Stimulated activated CD8-positive, alpha-beta memory T cell treated with anti-CD3 and anti-CD28 coated beads, Interleukin-15, amount 100 ng/mL, for 48 hours (primary cell): ENCODE results near the gene RBP5.

ENCODE experiments used
- DNase-seq, 2 donors: peaks; one replicate each; pipeline ENCODE4 v3.0.0-alpha.2; 2020; ENCODE audit warnings: low read depth in 2 of 2

RBP5 gene

DNA sequence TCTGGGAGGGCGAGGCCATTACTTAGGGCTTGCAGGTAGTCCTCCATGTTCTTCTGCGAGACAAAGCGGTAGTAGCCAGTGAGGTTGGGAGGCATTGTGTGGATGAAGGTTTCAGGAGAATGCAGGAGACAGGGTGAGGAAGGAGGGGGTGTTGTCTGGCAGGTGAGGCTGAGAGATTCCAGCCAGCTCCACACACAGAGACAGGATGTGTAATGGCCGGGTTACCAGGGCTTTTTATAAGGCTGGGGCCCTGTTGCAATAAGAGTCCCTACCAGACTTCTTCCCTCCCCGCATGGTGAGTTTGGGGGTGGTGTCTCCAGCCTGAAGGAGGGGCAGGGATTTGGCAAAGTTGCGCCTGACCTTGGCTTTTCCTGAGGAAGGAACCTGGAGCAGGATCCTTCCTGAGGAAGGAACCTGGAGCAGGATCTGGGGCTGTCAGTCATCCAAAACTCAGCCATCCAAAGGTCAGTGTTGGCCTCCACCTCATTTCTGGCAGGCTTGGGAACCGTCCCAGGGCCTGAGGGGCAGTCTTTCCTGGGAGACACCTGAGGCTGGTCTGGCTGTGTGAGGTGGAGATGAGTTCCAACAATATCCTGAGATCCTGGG lies at the start of gene RBP5:
Gene RBP5 (minus strand): TSS at position 209 of the 606 bp plus-strand sequence. CDS start 114 bp downstream, at position 95.
- no peak for DNase-seq

DNA sequence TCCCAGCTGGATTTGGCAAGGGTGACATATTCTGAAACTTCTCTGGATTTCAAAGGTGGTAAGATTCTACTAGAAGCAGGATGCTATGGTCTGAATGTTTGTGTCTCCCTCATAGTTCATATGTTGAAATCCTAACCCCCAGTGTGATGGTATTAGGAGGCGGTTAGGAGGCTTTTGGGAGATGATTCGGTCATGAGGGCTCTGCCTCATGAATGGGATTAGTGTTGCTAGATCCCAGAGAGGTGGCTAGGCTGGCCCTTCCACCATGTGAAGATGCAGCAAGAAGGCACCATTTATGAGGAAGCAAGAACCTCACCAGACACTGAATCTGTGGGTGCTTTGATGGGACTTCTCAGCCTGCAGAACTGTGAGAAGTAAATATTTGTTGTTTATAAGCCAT lies 49.8 kb upstream of the RBP5 start:
- DNase-seq, result no peak

DNA sequence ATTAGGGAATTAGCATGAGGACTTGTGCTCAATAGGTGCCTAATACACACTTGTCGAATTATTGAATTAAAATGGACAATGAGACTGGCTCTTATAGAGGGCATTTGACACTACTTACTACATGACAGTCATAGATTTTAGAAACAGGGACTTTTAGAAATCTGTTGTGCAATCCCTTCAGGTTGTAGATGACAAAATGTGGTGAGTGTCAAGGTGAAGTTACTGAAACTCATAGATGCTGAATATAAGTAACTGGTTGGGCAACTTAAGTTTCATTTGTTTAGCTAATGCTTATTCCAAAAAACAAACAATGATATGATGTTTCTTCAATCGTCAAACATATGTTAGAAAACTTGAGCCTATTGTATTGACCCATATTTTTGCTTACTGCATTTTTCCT lies 47.9 kb upstream of the RBP5 start:
- DNase-seq, result no peak

GRCh38 chr12:7175493-7175892 lies 46.8 kb upstream of the RBP5 start:
- DNase-seq, result no peak

DNA sequence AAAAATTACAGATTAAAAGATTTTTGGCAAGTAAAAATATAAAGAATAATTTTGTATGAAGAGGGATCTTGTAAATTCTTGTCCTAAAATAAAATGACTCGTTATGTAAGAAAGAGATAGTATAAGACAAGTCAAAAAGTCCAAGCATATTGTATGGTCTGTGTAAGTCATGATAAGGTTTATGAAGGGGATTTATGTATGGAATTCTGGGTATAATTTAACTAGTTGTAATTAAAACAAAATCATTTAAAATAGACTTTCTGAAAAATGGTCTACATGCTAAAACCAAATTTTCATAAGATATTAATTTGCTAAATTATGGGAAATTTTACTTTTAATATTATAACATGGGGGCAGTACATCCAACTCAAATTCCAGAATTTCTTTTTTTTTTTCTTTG lies 43.2 kb upstream of the RBP5 start:
- DNase-seq, result no peak

- DNase-seq, result no peak
Measured at GRCh38 chr12:7169951-7170350, 41.3 kb upstream of the RBP5 start.

- peak in 1 of 2 donors; percentile 28 for DNase-seq
Measured at GRCh38 chr12:7162691-7163114, 34.0 kb upstream of the RBP5 start.

DNA sequence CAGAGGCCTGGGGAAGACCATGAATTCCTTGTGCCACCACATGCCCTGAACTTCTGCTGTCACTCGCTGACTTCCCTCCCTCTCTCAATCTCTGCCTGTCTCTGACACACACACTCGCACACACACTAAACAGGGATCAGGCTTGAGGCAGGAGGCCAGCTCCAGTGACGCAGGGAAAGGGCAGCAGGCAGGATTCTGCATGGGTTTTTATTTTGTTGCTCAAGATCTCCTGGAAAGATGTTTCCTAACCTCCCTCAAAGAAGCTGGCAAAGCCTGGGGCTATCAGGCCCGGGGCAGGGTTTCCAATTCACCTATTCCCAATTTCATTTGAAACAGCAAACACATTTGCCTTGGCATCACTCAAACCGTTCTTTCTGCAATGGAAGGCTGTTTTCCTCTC lies 33.1 kb upstream of the RBP5 start:
- DNase-seq, result no peak

DNA sequence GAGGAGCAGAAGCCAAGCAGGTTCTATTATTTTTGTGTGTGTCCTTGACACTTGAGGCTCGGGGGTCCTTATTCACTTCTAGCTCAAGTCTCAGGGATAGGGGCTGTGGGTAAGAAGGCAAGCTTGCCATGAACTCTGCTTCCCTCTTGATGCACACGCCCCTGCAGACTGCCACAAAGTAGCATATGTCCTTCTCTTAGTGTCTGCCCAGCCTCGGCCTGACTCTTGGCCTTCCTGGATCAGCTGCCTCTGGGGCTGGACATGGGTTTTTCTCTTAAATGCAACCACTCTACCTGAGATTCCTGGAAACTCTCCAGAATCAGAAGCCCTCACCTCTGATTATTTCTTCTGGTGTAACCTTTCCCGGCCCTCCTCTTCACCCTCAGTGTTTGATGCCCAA lies 32.6 kb upstream of the RBP5 start:
- DNase-seq, result no peak

DNA sequence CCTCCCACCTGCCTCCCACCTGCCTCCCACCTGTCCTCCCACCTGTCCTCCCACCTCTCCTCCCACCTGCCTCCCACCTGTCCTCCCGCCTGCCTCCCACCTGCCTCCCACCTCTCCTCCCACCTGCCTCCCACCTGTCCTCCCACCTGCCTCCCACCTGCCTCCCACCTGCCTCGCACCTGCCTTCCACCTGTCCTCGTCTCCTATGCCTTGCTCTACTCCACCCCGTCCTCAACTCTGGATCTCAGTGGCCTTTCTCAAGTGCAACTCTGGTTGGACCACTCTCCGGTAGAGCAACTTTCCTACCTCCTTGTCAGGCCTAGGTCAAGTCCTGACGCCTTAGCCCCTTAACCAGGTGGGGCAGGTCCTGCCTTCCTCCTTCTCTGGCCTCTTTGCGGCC lies 31.5 kb upstream of the RBP5 start:
- no peak for DNase-seq

DNA sequence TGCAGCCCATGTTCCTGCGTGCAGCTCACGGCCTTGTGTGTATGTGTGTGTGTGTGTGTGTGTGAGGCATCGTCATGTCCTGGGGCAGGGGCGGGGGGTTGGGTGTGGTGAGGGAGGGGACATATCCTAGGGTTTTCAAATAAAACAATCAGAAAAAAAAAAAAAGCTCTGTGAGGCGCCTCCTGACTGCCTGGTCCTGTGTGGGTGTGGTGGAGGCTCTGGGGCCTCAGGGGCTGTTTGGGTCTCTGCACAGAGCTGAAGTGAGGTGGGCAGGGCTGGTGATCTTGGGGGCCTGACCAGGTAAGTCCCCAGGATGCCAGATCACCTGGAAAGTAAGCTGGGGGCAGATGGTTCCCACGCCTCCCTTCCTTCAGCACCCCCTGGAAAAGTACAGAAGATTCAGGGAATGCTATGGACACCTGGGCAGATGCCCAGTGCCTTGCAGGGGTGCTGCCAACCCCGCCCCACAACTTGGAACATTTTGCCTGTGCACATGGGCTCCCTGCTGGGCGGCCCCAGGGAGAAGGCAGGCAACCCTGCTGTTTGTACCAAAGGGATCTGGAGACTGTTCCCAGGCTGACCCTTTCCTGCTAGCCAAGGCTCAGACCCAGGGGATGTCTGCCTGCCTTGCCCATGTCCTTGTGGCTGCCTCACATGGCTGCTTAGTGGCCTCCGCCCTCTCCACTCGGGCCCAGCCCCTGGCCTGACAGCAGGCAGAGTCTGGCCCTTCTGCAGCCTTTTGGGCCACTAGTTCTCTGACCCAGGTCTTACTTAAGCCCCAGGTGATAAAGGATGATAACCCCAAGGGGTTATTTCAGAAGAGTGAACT lies 30.3 kb upstream of the RBP5 start:
- DNase-seq, result no peak

- DNase-seq, result no peak
Measured at GRCh38 chr12:7157391-7157790, 28.7 kb upstream of the RBP5 start.

DNA sequence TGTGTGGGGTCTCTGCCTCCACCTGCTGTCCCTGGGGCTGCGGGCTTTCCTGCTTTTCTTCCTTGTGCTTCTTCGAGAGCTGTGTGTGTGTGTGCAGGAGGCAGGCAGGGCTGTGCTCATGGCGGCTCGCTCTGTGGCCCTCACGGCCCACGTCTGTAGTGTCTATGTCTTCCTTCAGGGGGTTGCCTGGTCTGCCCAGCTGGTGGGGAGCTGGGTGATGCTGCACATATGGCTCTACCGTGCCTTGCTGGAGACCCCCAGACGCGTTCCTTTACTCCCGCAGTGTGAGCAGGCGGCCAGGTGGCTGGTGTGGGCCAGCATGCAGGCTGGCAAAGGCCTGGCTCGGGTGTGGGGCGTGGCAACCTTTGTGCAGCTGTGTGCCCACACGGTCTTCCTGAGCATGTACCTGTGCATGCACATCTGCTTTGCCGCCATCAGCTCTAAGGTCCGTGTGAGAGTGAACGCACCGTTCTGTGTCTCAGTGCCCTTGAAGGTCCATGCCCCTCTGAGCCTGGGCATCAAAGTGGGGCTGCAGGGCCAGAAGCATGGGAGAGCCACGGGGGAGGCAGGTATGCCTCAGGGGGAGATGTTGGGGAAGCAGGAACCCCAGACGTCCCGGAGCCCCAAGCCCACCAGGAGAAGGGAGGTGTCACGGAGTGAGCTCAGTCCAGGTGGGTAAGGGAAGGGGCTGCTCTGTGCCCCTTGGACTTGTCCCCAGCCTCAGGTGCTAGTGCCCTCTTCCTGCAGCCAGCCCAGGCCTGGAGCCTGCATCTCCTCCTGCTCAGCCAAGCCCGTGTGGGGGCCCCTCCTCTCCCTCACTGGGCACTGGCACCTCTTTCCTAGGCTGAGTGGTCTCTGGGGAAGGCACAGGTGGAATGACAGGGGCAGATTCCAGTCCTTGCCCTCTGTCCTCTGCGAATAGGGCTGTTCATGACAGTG lies 27.8 kb upstream of the RBP5 start:
- no peak for DNase-seq

- DNase-seq, result no peak
Measured at GRCh38 chr12:7155471-7156034, 26.9 kb upstream of the RBP5 start.

DNA sequence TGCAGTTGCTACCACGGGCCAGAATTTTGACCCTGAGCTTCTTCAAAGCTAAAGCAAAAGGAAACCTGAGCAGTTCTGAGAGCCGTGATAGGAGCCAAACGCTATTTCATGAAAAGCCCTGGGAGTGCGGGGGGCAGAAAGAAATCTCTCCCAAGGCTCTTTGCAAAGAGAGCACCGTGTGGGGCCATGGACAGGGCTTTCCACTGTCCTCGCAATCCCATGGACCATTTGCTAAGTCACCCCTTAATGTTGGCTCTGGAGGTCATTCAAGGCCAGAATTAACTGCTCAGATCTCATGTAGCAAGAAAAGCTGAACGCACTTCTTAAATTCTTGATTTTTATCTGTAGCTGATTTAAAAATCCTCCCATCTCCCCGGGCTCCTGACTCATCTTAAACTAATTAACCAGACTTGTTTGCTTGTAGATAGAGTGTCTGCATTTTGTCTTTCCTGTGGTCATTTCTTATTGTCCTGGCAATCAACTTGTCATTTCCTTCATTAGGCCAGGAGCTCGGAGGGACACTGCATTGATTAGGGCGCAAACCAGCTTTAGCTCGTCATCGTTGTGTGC lies 26.3 kb upstream of the RBP5 start:
- no peak for DNase-seq

GRCh38 chr12:7154042-7154441 lies 25.4 kb upstream of the RBP5 start:
- no peak for DNase-seq

- DNase-seq, result no peak
Measured at GRCh38 chr12:7152818-7153217, 24.1 kb upstream of the RBP5 start.

- DNase-seq, result no peak
Measured at GRCh38 chr12:7151532-7151931, 22.8 kb upstream of the RBP5 start.

DNA sequence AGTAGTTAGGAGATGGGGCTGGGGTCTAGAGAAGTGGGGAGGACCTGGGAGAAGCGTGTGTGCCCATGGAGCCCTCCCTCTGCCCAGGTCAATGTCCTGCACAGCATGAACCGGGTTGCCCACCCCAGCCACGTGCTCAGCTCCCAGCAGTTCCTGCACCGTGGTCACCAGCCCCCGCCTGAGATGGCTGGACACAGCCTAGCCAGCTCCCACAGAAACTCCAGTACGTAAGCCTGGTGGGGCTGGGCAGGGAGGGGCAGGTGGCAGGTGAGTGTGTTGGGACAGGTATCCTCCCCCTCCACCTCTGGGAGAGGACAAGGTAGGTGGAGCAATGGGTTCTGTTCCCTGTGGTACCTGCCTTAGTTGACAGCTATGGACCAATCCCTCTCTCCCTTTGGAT lies 22.2 kb upstream of the RBP5 start:
- DNase-seq, result no peak

GRCh38 chr12:7150356-7150755 lies 21.7 kb upstream of the RBP5 start:
- no peak for DNase-seq

DNA sequence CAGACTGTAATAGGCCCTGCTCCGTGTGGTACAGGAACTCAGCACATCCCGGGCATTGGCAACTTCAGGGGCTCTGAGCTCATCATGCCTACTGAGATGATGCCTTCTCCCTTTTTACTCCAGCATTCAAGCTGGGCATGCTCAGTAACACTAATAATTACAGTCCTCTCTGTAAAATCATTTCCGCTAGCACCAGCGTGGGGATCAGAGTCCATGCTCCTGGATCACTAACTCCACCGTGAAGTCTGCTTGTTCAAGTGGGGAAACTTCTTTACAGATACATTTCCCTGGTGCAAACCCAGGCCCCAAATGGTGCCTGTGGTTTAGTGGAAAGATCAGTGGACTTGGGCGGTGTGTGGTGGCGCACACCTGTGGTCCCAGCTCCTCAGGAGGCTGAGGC lies 18.2 kb upstream of the RBP5 start:
- no peak for DNase-seq

DNA sequence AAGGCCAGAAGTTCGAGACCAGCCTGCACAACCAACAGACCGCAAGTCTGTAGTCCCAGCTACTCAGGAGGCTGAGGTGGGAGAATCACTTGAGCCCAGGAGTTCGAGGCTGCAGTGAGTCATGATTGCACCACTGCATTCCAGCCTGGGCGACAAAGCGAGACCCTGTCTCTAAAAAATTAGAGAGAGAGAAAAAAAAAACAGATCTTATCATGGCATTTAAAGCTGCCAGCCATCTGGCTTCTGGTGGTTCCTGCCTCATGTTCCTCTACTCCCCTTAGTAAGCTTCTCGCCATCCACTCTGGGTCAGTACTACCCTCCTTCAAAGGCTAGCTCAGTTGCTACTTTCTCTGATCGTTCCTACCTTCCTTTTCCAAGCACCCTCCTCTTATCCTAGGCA lies 17.5 kb upstream of the RBP5 start:
- DNase-seq, result no peak
